Mammary epithelial cell (primary cell): Measurements from ENCODE around the gene THSD7A.

Experiments
- EZH2 ChIP-seq: IDR thresholded peaks from 2 replicates; pipeline ENCODE4 v1.6.1; 2012; ENCODE audit warnings: low read length, inconsistent platforms, borderline replicate concordance
- TF ChIP-seq, protein P1 (sequence below), 2 donors: IDR thresholded peaks in 1 of 2; conservative IDR thresholded peaks in 1 of 2; 2 replicates each; pipeline ENCODE4 v1.5.1; 2011 to 2012; ENCODE audit warnings: inconsistent platforms in 2 of 2, low read length in 2 of 2, mild to moderate bottlenecking in 2 of 2, control low read depth in 1 of 2, low read depth in 1 of 2; ENCODE audit not compliant: insufficient read depth in 1 of 2; ENCODE audit errors: extremely low read depth in 1 of 2

DNA sequence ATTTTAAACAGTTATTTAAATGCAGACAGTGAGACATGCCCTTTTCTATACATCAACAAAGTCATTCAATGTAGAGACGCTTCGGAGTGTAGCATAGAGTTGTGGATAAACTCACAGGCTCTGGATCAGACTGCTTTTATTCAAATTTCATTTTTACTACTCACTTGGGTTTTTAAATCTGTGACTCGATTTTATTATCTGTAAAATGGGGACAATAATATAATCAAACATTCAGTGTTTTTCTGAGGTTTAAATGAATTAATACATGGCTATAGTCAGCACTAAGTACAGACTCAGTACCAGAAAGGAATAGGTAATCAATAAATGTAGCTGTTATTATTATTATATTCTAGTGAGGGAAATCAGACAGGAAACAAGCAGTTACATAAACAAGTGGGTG lies 43.4 kb downstream of the THSD7A start:
- TF ChIP-seq, protein P1, sequence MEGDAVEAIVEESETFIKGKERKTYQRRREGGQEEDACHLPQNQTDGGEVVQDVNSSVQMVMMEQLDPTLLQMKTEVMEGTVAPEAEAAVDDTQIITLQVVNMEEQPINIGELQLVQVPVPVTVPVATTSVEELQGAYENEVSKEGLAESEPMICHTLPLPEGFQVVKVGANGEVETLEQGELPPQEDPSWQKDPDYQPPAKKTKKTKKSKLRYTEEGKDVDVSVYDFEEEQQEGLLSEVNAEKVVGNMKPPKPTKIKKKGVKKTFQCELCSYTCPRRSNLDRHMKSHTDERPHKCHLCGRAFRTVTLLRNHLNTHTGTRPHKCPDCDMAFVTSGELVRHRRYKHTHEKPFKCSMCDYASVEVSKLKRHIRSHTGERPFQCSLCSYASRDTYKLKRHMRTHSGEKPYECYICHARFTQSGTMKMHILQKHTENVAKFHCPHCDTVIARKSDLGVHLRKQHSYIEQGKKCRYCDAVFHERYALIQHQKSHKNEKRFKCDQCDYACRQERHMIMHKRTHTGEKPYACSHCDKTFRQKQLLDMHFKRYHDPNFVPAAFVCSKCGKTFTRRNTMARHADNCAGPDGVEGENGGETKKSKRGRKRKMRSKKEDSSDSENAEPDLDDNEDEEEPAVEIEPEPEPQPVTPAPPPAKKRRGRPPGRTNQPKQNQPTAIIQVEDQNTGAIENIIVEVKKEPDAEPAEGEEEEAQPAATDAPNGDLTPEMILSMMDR (conservative IDR thresholded peaks at IDR 0.05 in 1 of 2, IDR thresholded peaks at IDR 0.05 in 1 of 2; ENCODE audit: extremely low read depth in 1 of 2, insufficient read depth in 1 of 2, low read depth in 1 of 2, low read length in 2 of 2) = no peak
- no peak for TF ChIP-seq EZH2
